CD4-positive, alpha-beta T cell treated with Interleukin-6 for 4 hours (primary cell): ENCODE data around the gene OAS1.
A peak's percentile ranks its signal among the peaks of the same experiment; 100 is the strongest.
"Not testable (repeated sequence)": the region's sequence is repeated elsewhere in the genome, so short reads cannot be mapped to it uniquely, and the experiment has no call there.

Experiments used
- DNase-seq: peaks from one replicate; pipeline ENCODE4 v3.0.0-alpha.2; 2020; ENCODE audit warnings: mixed read lengths

Gene OAS1

GRCh38 chr12:112937741-112938719 is 31.3 kb downstream of the OAS1 start, which contains the start of gene OAS3:
Gene OAS3, plus strand, starts transcription at chr12:112938474. Its CDS starts 57 bp downstream, at chr12:112938531.
- DNase-seq, result peak; percentile 75

GRCh38 chr12:112938751-112939150 is 32.0 kb downstream of the OAS1 start:
- peak; percentile 13 for DNase-seq

- DNase-seq, result peak; percentile 33
These were observed 33.1 kb downstream of the OAS1 start for GRCh38 chr12:112939761-112940381.

GRCh38 chr12:112941528-112942335 is 35.0 kb downstream of the OAS1 start:
- no peak for DNase-seq

- DNase-seq, result no peak
These were observed 35.8 kb downstream of the OAS1 start for GRCh38 chr12:112942572-112942971.

- no peak for DNase-seq
These were observed 37.4 kb downstream of the OAS1 start for GRCh38 chr12:112944024-112944690.

- DNase-seq, result no peak
These were observed 38.8 kb downstream of the OAS1 start for GRCh38 chr12:112945515-112945914.

GRCh38 chr12:112946236-112947000 is 39.7 kb downstream of the OAS1 start:
- no peak for DNase-seq

- no peak for DNase-seq
These were observed 40.6 kb downstream of the OAS1 start for GRCh38 chr12:112947314-112947713.

GRCh38 chr12:112947761-112948160 is 41.0 kb downstream of the OAS1 start:
- no peak for DNase-seq

- DNase-seq, result no peak
These were observed 42.0 kb downstream of the OAS1 start for GRCh38 chr12:112948806-112949205.

GRCh38 chr12:112950701-112951100 is 43.9 kb downstream of the OAS1 start:
- no peak for DNase-seq

- not testable (repeated sequence) for DNase-seq
These were observed 50.4 kb downstream of the OAS1 start for GRCh38 chr12:112957125-112957524.

- no peak for DNase-seq
These were observed 54.3 kb downstream of the OAS1 start for GRCh38 chr12:112961074-112961473.

GRCh38 chr12:112961536-112961935 is 54.8 kb downstream of the OAS1 start:
- DNase-seq, result no peak

GRCh38 chr12:112962561-112962960 is 55.8 kb downstream of the OAS1 start:
- no peak for DNase-seq

- DNase-seq, result no peak
These were observed 56.6 kb downstream of the OAS1 start for GRCh38 chr12:112963227-112963861.

GRCh38 chr12:112964067-112964670 is 57.4 kb downstream of the OAS1 start:
- no peak for DNase-seq

- DNase-seq, result no peak
These were observed 58.2 kb downstream of the OAS1 start for GRCh38 chr12:112964915-112965314.

GRCh38 chr12:112965643-112966042 is 58.9 kb downstream of the OAS1 start:
- no peak for DNase-seq

- DNase-seq, result no peak
These were observed 60.5 kb downstream of the OAS1 start for GRCh38 chr12:112967306-112967705.
